Measurements from ENCODE around the gene NAPB.

GRCh38 chr20:23340524-23340923 lies 80.8 kb downstream of the NAPB start:
- peak; percentile 30 to 46 (median 43) for TF ChIP-seq CTCF (IDR thresholded peaks at IDR 0.05)
- no peak for TF ChIP-seq POLR2A (IDR thresholded peaks at IDR 0.05)

All from right lobe of liver (tissue), 4 donors.